Measurements from ENCODE around the gene INTS6.

INTS6 gene

GRCh38 chr13:51432576-51432975, 20.3 kb downstream of the INTS6 start:
- TF ChIP-seq CTCF (IDR thresholded peaks at IDR 0.05; ENCODE audit: extremely low read depth, insufficient read depth, missing control alignments): no peak
- in situ Hi-C loops (cut with MboI; ENCODE audit: low pct_unique_long_range_greater_than_20kb, low sequenced_read_pairs, unreplicated experiment): no loop called here
- no peak for DNase-seq (ENCODE audit: low spot score)

GRCh38 chr13:51426982-51427381, 25.9 kb downstream of the INTS6 start:
- TF ChIP-seq CTCF (IDR thresholded peaks at IDR 0.05; ENCODE audit: extremely low read depth, insufficient read depth, missing control alignments): no peak
- DNase-seq (ENCODE audit: low spot score): no peak
- in situ Hi-C loops (cut with MboI; ENCODE audit: low pct_unique_long_range_greater_than_20kb, low sequenced_read_pairs, unreplicated experiment): no loop called here

GRCh38 chr13:51425410-51426042, 27.3 kb downstream of the INTS6 start:
- no peak for DNase-seq (ENCODE audit: low spot score)
- TF ChIP-seq CTCF (IDR thresholded peaks at IDR 0.05; ENCODE audit: extremely low read depth, insufficient read depth, missing control alignments): no peak
- in situ Hi-C loops (cut with MboI; ENCODE audit: low pct_unique_long_range_greater_than_20kb, low sequenced_read_pairs, unreplicated experiment): no loop called here

- DNase-seq (ENCODE audit: low spot score): no peak
- TF ChIP-seq CTCF (IDR thresholded peaks at IDR 0.05; ENCODE audit: extremely low read depth, insufficient read depth, missing control alignments): no peak
- in situ Hi-C loops (cut with MboI; ENCODE audit: low pct_unique_long_range_greater_than_20kb, low sequenced_read_pairs, unreplicated experiment): no loop called here
These were observed 29.1 kb downstream of the INTS6 start for GRCh38 chr13:51423766-51424165.

DNA sequence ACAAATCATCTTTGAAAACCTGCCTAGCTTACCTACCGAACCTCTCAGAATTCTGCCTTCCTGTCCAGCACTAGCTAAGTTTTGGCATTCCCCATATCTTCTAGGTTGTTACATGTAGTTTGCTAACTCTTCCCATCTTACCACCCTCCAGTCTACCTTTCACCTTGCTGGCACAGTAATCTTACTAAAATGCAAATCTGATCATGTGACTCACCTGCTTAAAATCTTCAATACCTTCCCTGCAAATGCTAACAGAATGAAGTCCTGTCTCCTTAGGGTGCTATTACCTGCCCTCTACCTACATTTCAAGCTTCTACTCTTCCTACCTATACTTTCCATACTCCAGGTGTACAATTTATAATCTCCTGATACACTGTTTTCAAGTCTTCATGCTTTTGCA, 30.4 kb downstream of the INTS6 start:
- no peak for TF ChIP-seq CTCF (IDR thresholded peaks at IDR 0.05; ENCODE audit: extremely low read depth, insufficient read depth, missing control alignments)
- in situ Hi-C loops (cut with MboI; ENCODE audit: low pct_unique_long_range_greater_than_20kb, low sequenced_read_pairs, unreplicated experiment): no loop called here
- DNase-seq (ENCODE audit: low spot score): no peak

- TF ChIP-seq CTCF (IDR thresholded peaks at IDR 0.05; ENCODE audit: extremely low read depth, insufficient read depth, missing control alignments): no peak
- in situ Hi-C loops (cut with MboI; ENCODE audit: low pct_unique_long_range_greater_than_20kb, low sequenced_read_pairs, unreplicated experiment): no loop called here
- no peak for DNase-seq (ENCODE audit: low spot score)
These were observed 31.9 kb downstream of the INTS6 start for GRCh38 chr13:51420681-51421490.
